ENCODE measurements around the gene RCVRN. TPM values are rescaled to one million over a fixed set of nuclear protein-coding genes. Genes with fewer than 3 reads are reported as not detected.

Gene RCVRN
- total and polyA plus RNA-seq, 8 donors, result 0.18 to 0.75 TPM; not detected in 6

GRCh38 chr17:9907131-9907530 is 2.1 kb upstream of the RCVRN start:
- intact Hi-C loops (cut with DNase I; ENCODE audit: low total_unique reads), result no loop called here
- Histone ChIP-seq H3K27ac (no peak overlapping the region), H3K36me3 (no peaks in the 10 kb centered on the region), H3K4me3 (no peak overlapping the region), H3K4me1 (peaks cover 0 to 8% (median 4%) of the 10 kb centered on the region in 4 donors), H3K9me3 (no peaks in the 10 kb centered on the region), H3K27me3 (peaks cover 0 to 20% (median 0%) of the 10 kb centered on the region in 3 donors)
- DNase-seq, result no peak
- no peak for TF ChIP-seq EP300 (IDR thresholded peaks at IDR 0.05)
- TF ChIP-seq POLR2AphosphoS5 (IDR thresholded peaks at IDR 0.05), result no peak
- no peak for TF ChIP-seq POLR2A (IDR thresholded peaks at IDR 0.05)
- TF ChIP-seq CTCF (IDR thresholded peaks at IDR 0.05), result no peak
- 79 to 90% (median 85%) methylated on average over 7 of the region's 7 CpGs for WGBS, 5 donors

GRCh38 chr17:9906616-9907015 is 1.5 kb upstream of the RCVRN start:
- Histone ChIP-seq H3K27ac (no peak overlapping the region), H3K27me3 (peaks cover 0 to 20% (median 0%) of the 10 kb centered on the region in 3 donors), H3K4me3 (no peak overlapping the region), H3K4me1 (peaks cover 0 to 10% (median 6%) of the 10 kb centered on the region in 4 donors), H3K36me3 (no peaks in the 10 kb centered on the region), H3K9me3 (no peaks in the 10 kb centered on the region)
- TF ChIP-seq EP300 (IDR thresholded peaks at IDR 0.05) (no peak), CTCF (IDR thresholded peaks at IDR 0.05) (no peak), POLR2AphosphoS5 (IDR thresholded peaks at IDR 0.05) (no peak), POLR2A (IDR thresholded peaks at IDR 0.05) (no peak)
- WGBS, 5 donors, result 54 to 66% (median 59%) methylated on average over 14 of the region's 14 CpGs
- intact Hi-C loops (cut with DNase I; ENCODE audit: low total_unique reads), result no loop called here
- DNase-seq, result no peak

- intact Hi-C loops (cut with DNase I; ENCODE audit: low total_unique reads), result no loop called here
- Histone ChIP-seq H3K36me3 (no peaks in the 10 kb centered on the region), H3K9me3 (no peaks in the 10 kb centered on the region), H3K27me3 (peaks cover 0 to 20% (median 0%) of the 10 kb centered on the region in 3 donors), H3K4me3 (no peak overlapping the region), H3K27ac (no peak overlapping the region), H3K4me1 (peaks cover 0 to 17% (median 6%) of the 10 kb centered on the region in 4 donors)
- WGBS, 5 donors, result 4 to 30% (median 19%) methylated on average over 4 of the region's 4 CpGs
- peak in 1 of 2 donors; percentile 40 for DNase-seq
- no peak for TF ChIP-seq CTCF (IDR thresholded peaks at IDR 0.05)
- TF ChIP-seq POLR2A (IDR thresholded peaks at IDR 0.05), result no peak
- no peak for TF ChIP-seq POLR2AphosphoS5 (IDR thresholded peaks at IDR 0.05)
- no peak for TF ChIP-seq EP300 (IDR thresholded peaks at IDR 0.05)
These were observed 831 bp upstream of the RCVRN start for GRCh38 chr17:9905902-9906301.

- no peaks in the 10 kb centered on the region for H3K36me3 ChIP-seq
- no peak overlapping the region for H3K4me3 ChIP-seq
- no peak for TF ChIP-seq POLR2A (IDR thresholded peaks at IDR 0.05)
- no peak for TF ChIP-seq POLR2AphosphoS5 (IDR thresholded peaks at IDR 0.05)
- no peak for TF ChIP-seq EP300 (IDR thresholded peaks at IDR 0.05)
- TF ChIP-seq CTCF (IDR thresholded peaks at IDR 0.05), result no peak
- no peak for DNase-seq
- intact Hi-C loops (cut with DNase I; ENCODE audit: low total_unique reads), result no loop called here
- H3K9me3 ChIP-seq, result no peaks in the 10 kb centered on the region
- H3K4me1 ChIP-seq, result peaks cover 0 to 28% (median 12%) of the 10 kb centered on the region in 4 donors
- no peak overlapping the region for H3K27ac ChIP-seq
- H3K27me3 ChIP-seq, result peaks cover 0 to 20% (median 0%) of the 10 kb centered on the region in 3 donors
- WGBS, 5 donors, result 93 to 97% (median 95%) methylated on average over 28 to 35 of the region's 35 CpGs
These were observed 594 bp downstream of the RCVRN start for GRCh38 chr17:9904277-9905077.
